Hepatocyte (in vitro differentiated cells): ENCODE results near the gene EXOC7.

ENCODE experiments used
- CTCF ChIP-seq: fragments of 200-600 bp; sonication (generic); IDR thresholded peaks from 2 replicates; pipeline ENCODE4 v1.5.1; 2016; ENCODE audit warnings: antibody characterized with exemption, mild to moderate bottlenecking; ENCODE audit not compliant: poor library complexity
- EZH2phosphoT487 ChIP-seq: fragments of 200-600 bp; sonication (generic); IDR thresholded peaks from one replicate; pipeline ENCODE4 v1.6.1; 2018; ENCODE audit warnings: antibody characterized with exemption, mild to moderate bottlenecking, low read depth, moderate library complexity; ENCODE audit not compliant: unreplicated experiment, severe bottlenecking

GRCh38 chr17:76125391-76125675, 21.7 kb upstream of the EXOC7 start:
- no peak for TF ChIP-seq CTCF
- TF ChIP-seq EZH2phosphoT487: no peak
